GM10248 (cell line): Measurements from ENCODE around the gene SDSL.

ENCODE experiments used
- CTCF ChIA-PET: fragments of 300-600 bp; sonication (Branson Sonifier 250); formaldehyde crosslinking; extraction: SDS; loops from one replicate; lab custom pipeline; 2021; ENCODE audit warnings: antibody characterized with exemption; lab: Yijun Ruan, JAX
- POLR2A ChIA-PET: fragments of 350-650 bp; sonication (Branson Sonifier 250); formaldehyde crosslinking; extraction: SDS; loops from one replicate; lab custom pipeline; 2020; ENCODE audit warnings: antibody characterized with exemption; lab: Yijun Ruan, JAX
- DNase-seq: peaks from one replicate; pipeline ENCODE4 v3.0.0; 2012; ENCODE audit errors: extremely low spot score
- TF ChIP-seq, protein P1 (sequence below): IDR thresholded peaks from 2 replicates; pipeline ENCODE4 v1.5.1; 2012; ENCODE audit warnings: mild to moderate bottlenecking, low read depth; ENCODE audit errors: extremely low read depth, missing control alignments, control extremely low read depth

SDSL gene

DNA sequence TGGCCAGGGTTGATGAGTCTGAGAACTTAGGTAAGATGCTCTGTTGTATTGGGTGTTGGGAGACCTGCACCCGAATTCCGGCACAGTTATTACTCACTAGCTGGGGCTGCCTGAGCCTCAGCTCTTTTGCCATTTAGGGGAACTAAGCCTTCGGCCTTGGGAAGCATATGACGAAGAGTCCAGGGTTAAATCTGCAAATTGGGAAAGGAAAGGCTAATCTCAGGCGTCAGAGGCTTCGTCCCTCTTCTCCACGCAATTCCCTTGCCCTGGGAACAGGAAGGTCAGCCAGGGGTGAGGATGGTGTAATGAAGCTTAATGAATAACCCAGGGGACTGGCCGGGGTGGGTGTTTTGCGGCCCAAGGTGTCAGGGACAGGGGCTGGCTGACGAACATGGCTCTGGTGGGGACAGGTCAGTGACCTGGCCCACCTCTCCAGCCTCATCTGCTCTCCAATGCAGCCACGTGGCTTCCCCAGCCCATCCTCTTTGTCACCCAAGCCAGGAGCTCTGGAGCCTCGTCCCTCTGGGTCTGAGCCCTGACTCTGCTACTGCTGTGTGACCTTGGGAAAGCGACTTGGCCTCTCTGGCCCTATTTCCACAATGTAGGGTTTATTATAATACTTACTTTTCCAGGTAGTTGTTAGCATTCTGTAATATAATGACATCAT is 3.8 kb upstream of the SDSL start:
- ChIA-PET POLR2A (no interaction called here), CTCF (no interaction called here)
- TF ChIP-seq, protein P1, sequence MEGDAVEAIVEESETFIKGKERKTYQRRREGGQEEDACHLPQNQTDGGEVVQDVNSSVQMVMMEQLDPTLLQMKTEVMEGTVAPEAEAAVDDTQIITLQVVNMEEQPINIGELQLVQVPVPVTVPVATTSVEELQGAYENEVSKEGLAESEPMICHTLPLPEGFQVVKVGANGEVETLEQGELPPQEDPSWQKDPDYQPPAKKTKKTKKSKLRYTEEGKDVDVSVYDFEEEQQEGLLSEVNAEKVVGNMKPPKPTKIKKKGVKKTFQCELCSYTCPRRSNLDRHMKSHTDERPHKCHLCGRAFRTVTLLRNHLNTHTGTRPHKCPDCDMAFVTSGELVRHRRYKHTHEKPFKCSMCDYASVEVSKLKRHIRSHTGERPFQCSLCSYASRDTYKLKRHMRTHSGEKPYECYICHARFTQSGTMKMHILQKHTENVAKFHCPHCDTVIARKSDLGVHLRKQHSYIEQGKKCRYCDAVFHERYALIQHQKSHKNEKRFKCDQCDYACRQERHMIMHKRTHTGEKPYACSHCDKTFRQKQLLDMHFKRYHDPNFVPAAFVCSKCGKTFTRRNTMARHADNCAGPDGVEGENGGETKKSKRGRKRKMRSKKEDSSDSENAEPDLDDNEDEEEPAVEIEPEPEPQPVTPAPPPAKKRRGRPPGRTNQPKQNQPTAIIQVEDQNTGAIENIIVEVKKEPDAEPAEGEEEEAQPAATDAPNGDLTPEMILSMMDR, result no peak
- DNase-seq, result no peak

GRCh38 chr12:113420996-113421595 is 1.1 kb upstream of the SDSL start:
- TF ChIP-seq, protein P1, result no peak
- DNase-seq, result no peak
- CTCF ChIA-PET, result interaction anchor here (1.0 kb wide), 1 partner anchor 14 kb away, joined by 3 read pairs; no protein-coding TSS in a partner anchor
- POLR2A ChIA-PET, result no interaction called here

GRCh38 chr12:113422886-113423669 is 898 bp downstream of the SDSL start:
- TF ChIP-seq, protein P1, result no peak
- DNase-seq, result no peak
- POLR2A ChIA-PET, result no interaction called here
- CTCF ChIA-PET, result no interaction called here

GRCh38 chr12:113424456-113424855 is 2.3 kb downstream of the SDSL start:
- POLR2A ChIA-PET, result no interaction called here
- CTCF ChIA-PET, result interaction anchor here (0.6 to 2.4 kb wide), 14 partner anchors 10 to 235 kb away, joined by 3 to 18 read pairs (median 6); no protein-coding TSS in a partner anchor
- no peak for DNase-seq
- TF ChIP-seq, protein P1, result no peak

DNA sequence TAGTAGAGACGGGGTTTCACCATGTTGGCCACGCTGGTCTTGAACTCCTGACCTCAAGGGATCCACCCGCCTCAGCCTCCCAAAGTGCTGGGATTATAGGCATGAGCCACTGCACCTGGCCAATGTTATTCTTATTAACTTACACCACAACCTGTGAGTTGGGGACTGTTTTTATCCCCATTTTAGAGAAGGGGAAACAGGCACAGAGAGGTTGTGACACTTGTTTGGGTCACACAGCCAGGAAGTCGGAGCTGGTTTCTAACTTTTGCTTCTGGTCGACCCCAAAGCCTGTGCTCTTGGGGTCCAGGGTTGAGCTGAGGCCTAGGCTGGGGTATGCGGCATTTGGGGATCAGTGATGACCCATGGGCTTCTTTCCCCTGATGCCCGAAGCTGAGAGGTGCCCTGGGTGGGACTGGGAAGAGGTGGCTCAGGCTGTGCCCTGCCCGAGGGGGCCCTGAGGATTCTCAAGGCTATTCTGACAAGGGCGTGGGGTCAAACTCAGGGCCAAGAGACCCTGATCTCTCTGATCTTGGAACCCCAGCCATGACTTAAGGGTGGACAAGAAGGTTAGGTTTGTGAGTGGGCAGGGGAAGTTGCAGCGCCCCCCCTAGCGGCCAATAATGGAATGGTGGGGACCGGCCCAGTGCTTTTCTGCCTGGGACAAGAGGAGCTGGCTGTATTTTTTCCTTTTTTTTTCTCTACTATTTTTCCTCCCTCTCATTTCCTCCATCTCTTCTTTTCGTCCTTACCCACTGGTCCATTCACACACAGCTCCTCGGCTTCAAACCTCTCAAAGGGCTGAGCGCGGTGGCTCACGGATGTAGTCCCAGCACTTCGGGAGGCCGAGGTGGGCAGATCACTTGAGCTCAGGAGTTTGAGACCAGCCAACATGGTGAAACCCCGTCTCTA is 3.0 kb downstream of the SDSL start:
- TF ChIP-seq, protein P1, result peak; percentile 69
- peak; percentile 73 for DNase-seq
- POLR2A ChIA-PET, result no interaction called here
- CTCF ChIA-PET, result interaction anchor here (0.6 to 2.4 kb wide), 24 partner anchors 9 to 236 kb away, joined by 3 to 18 read pairs (median 4); no protein-coding TSS in a partner anchor

GRCh38 chr12:113425960-113426453 is 3.8 kb downstream of the SDSL start:
- DNase-seq, result peak; percentile 50
- TF ChIP-seq, protein P1, result no peak
- POLR2A ChIA-PET, result no interaction called here
- CTCF ChIA-PET, result interaction anchor here (0.7 to 2.4 kb wide), 21 partner anchors 8 to 231 kb away, joined by 3 to 18 read pairs (median 5); no protein-coding TSS in a partner anchor
